Measurements from ENCODE around the gene IDH3A. TPM values are rescaled to one million over a fixed set of nuclear protein-coding genes. Genes with fewer than 3 reads are reported as not detected.
A peak's percentile ranks its signal among the peaks of the same experiment; 100 is the strongest.

Gene IDH3A
- total RNA-seq, 1 donor from 2014 or later: 60.2 TPM

GRCh38 chr15:78103406-78104118 lies 45.6 kb upstream of the IDH3A start:
- TF ChIP-seq, protein P1, sequence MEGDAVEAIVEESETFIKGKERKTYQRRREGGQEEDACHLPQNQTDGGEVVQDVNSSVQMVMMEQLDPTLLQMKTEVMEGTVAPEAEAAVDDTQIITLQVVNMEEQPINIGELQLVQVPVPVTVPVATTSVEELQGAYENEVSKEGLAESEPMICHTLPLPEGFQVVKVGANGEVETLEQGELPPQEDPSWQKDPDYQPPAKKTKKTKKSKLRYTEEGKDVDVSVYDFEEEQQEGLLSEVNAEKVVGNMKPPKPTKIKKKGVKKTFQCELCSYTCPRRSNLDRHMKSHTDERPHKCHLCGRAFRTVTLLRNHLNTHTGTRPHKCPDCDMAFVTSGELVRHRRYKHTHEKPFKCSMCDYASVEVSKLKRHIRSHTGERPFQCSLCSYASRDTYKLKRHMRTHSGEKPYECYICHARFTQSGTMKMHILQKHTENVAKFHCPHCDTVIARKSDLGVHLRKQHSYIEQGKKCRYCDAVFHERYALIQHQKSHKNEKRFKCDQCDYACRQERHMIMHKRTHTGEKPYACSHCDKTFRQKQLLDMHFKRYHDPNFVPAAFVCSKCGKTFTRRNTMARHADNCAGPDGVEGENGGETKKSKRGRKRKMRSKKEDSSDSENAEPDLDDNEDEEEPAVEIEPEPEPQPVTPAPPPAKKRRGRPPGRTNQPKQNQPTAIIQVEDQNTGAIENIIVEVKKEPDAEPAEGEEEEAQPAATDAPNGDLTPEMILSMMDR (IDR thresholded peaks at IDR 0.05): no peak
- peak in 1 of 2 donors; percentile 21 for TF ChIP-seq POLR2AphosphoS5 (IDR thresholded peaks at IDR 0.05; ENCODE audit: insufficient read depth in 1 of 2, low read depth in 1 of 2)
- intact Hi-C loops (cut with DNase I): no loop called here
- Histone ChIP-seq H3K4me3 (no peak overlapping the region), H3K36me3 (no peaks in the 10 kb centered on the region), H3K27me3 (no peaks in the 10 kb centered on the region), H3K27ac (no peak overlapping the region), H3K9me3 (no peaks in the 10 kb centered on the region), H3K4me1 (no peaks in the 10 kb centered on the region)
- no peak for DNase-seq (ENCODE audit: extremely low spot score in 2 of 2)

GRCh38 chr15:78104119-78104479 lies 45.1 kb upstream of the IDH3A start:
- TF ChIP-seq, protein P1 (IDR thresholded peaks at IDR 0.05): no peak
- no peak for TF ChIP-seq POLR2A (IDR thresholded peaks at IDR 0.05)
- no peak for TF ChIP-seq POLR2AphosphoS5 (IDR thresholded peaks at IDR 0.05; ENCODE audit: insufficient read depth in 1 of 2, low read depth in 1 of 2)
- no peaks in the 10 kb centered on the region for H3K27me3 ChIP-seq
- no peak for DNase-seq (ENCODE audit: extremely low spot score in 2 of 2)
- H3K9me3 ChIP-seq: no peaks in the 10 kb centered on the region
- H3K36me3 ChIP-seq: no peaks in the 10 kb centered on the region
- H3K4me1 ChIP-seq: no peaks in the 10 kb centered on the region
- no peak overlapping the region for H3K27ac ChIP-seq
- H3K4me3 ChIP-seq: no peak overlapping the region
- intact Hi-C loops (cut with DNase I): no loop called here

DNA sequence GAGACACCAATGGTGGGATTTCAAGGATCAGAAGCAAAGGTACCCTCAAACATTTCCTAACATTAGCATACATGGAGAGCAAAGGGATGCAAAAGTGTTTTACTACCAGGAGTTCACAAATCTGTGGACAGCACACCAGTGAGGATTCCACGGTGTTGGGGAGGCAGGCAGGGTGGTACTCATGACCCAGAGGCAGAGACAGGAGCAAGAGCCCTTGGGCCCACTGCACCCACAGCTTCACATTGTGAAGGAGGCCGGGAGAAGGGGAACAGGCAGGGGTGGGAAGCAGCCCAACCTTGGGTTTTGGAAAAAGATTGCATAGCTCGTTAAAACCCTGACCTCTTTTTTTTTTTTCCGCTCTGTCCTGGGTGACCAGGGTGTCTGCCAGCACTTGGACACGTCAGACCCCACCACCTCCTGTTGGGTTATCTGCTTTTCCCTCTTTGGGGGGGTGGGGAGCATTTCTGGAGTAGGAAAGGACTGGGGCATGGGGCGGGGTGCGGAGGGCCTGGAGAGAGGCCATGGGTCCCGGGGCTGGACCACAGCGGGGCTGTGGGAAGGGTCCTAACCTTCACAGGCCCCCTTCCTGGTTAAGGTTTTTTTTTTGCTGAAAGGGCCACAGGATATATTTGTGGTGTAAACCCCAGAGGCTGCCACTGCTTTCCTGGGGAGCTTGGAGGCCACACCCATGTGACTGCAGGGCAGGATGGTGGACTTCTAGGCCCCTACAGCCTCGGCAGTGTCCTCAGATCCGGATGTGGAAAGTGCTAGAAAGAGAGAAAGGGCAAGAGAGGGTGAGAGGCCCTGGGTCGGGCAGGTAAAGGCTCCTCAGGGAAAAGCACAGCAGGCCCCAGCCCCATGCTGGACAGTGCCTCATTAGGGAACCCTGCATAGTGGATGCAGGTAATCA lies 44.3 kb upstream of the IDH3A start:
- Histone ChIP-seq H3K36me3 (no peaks in the 10 kb centered on the region), H3K4me3 (no peak overlapping the region), H3K9me3 (no peaks in the 10 kb centered on the region), H3K4me1 (no peaks in the 10 kb centered on the region), H3K27ac (no peak overlapping the region), H3K27me3 (no peaks in the 10 kb centered on the region)
- intact Hi-C loops (cut with DNase I): no loop called here
- TF ChIP-seq, protein P1 (IDR thresholded peaks at IDR 0.05): no peak
- TF ChIP-seq POLR2AphosphoS5 (IDR thresholded peaks at IDR 0.05; ENCODE audit: insufficient read depth in 1 of 2, low read depth in 1 of 2) (no peak), POLR2A (IDR thresholded peaks at IDR 0.05) (no peak)
- DNase-seq (ENCODE audit: extremely low spot score in 2 of 2): no peak

- H3K36me3 ChIP-seq: no peaks in the 10 kb centered on the region
- H3K27ac ChIP-seq: no peak overlapping the region
- DNase-seq (ENCODE audit: extremely low spot score in 2 of 2): no peak
- H3K4me3 ChIP-seq: no peak overlapping the region
- no peaks in the 10 kb centered on the region for H3K4me1 ChIP-seq
- no peaks in the 10 kb centered on the region for H3K9me3 ChIP-seq
- H3K27me3 ChIP-seq: no peaks in the 10 kb centered on the region
- intact Hi-C loops (cut with DNase I): no loop called here
- TF ChIP-seq POLR2A (IDR thresholded peaks at IDR 0.05) (no peak), POLR2AphosphoS5 (IDR thresholded peaks at IDR 0.05; ENCODE audit: insufficient read depth in 1 of 2, low read depth in 1 of 2) (no peak)
- TF ChIP-seq, protein P1 (IDR thresholded peaks at IDR 0.05): no peak
Measured at GRCh38 chr15:78105476-78106241, 43.5 kb upstream of the IDH3A start.
